HEK293 (cell line): Measurements from ENCODE around the gene RNU2-1.

Experiments
- MYNN ChIP-seq: fragments of 450-650 bp; formaldehyde crosslinking; IDR thresholded peaks from 2 replicates; pipeline ENCODE4 v1.5.1; 2016; ENCODE audit warnings: missing biosample characterization, missing genetic modification characterization, borderline replicate concordance
- PATZ1 ChIP-seq: fragments of 450-650 bp; formaldehyde crosslinking; IDR thresholded peaks from 2 replicates; pipeline ENCODE4 v1.5.1; 2016; ENCODE audit warnings: missing biosample characterization, missing genetic modification characterization
- PRDM10 ChIP-seq: fragments of 450-650 bp; formaldehyde crosslinking; IDR thresholded peaks from 2 replicates; pipeline ENCODE4 v1.5.1; 2016; ENCODE audit warnings: missing biosample characterization, missing genetic modification characterization
- SP2 ChIP-seq: fragments of 450-650 bp; formaldehyde crosslinking; IDR thresholded peaks from 2 replicates; pipeline ENCODE4 v1.5.1; 2016; ENCODE audit warnings: missing biosample characterization, missing genetic modification characterization
- YY1 ChIP-seq: fragments of 450-650 bp; formaldehyde crosslinking; IDR thresholded peaks from 2 replicates; pipeline ENCODE4 v1.5.1; 2018; ENCODE audit warnings: missing biosample characterization, missing genetic modification characterization
- ZNF138 ChIP-seq: fragments of 450-650 bp; formaldehyde crosslinking; IDR thresholded peaks from 2 replicates; pipeline ENCODE4 v1.5.1; 2016; ENCODE audit warnings: missing biosample characterization, missing genetic modification characterization, borderline replicate concordance
- ZNF274 ChIP-seq, 2 experiments: fragments of 200-500 bp in 1 of 2; fragments of 450-650 bp in 1 of 2; sonication (Bioruptor generic) in 1 of 2; formaldehyde crosslinking in 1 of 2; IDR thresholded peaks; 2 replicates each; pipeline versions ENCODE4 v1.5.1 to v1.6.1; 2014 to 2016; ENCODE audit warnings: borderline replicate concordance in 1 of 2, inconsistent platforms in 1 of 2, low read length in 1 of 2, missing biosample characterization in 1 of 2, missing genetic modification characterization in 1 of 2
- ZNF416 ChIP-seq: fragments of 450-650 bp; formaldehyde crosslinking; IDR thresholded peaks from 2 replicates; pipeline ENCODE4 v1.5.1; 2016; ENCODE audit warnings: missing biosample characterization, missing genetic modification characterization
- ZNF660 ChIP-seq: fragments of 450-650 bp; IDR thresholded peaks from 2 replicates; pipeline ENCODE4 v1.5.1; 2018; ENCODE audit warnings: missing biosample characterization, mild to moderate bottlenecking, missing genetic modification characterization
- TF ChIP-seq, protein P1 (sequence below): fragments of 450-650 bp; formaldehyde crosslinking; IDR thresholded peaks from 2 replicates; pipeline ENCODE4 v1.5.1; 2016; ENCODE audit warnings: missing biosample characterization, missing genetic modification characterization
- TF ChIP-seq, protein P2 (sequence below): fragments of 450-650 bp; formaldehyde crosslinking; IDR thresholded peaks from 2 replicates; pipeline ENCODE4 v1.5.1; 2016; ENCODE audit warnings: missing biosample characterization, missing genetic modification characterization
- TF ChIP-seq, protein P3 (sequence below): fragments of 450-650 bp; formaldehyde crosslinking; IDR thresholded peaks from 2 replicates; pipeline ENCODE4 v1.5.1; 2016; ENCODE audit warnings: missing biosample characterization, missing genetic modification characterization

- no peak for TF ChIP-seq ZNF274 (IDR thresholded peaks at IDR 0.05; ENCODE audit: low read length)
- no peak for TF ChIP-seq ZNF274 (tag by site-specific recombination; IDR thresholded peaks at IDR 0.05; ENCODE audit: borderline replicate concordance)
- no peak for TF ChIP-seq ZNF138 (tag by site-specific recombination)
- TF ChIP-seq MYNN (tag by site-specific recombination), result no peak
- TF ChIP-seq, protein P1, sequence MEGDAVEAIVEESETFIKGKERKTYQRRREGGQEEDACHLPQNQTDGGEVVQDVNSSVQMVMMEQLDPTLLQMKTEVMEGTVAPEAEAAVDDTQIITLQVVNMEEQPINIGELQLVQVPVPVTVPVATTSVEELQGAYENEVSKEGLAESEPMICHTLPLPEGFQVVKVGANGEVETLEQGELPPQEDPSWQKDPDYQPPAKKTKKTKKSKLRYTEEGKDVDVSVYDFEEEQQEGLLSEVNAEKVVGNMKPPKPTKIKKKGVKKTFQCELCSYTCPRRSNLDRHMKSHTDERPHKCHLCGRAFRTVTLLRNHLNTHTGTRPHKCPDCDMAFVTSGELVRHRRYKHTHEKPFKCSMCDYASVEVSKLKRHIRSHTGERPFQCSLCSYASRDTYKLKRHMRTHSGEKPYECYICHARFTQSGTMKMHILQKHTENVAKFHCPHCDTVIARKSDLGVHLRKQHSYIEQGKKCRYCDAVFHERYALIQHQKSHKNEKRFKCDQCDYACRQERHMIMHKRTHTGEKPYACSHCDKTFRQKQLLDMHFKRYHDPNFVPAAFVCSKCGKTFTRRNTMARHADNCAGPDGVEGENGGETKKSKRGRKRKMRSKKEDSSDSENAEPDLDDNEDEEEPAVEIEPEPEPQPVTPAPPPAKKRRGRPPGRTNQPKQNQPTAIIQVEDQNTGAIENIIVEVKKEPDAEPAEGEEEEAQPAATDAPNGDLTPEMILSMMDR (tag by site-specific recombination), result no peak
- no peak for TF ChIP-seq ZNF660 (tag by site-specific recombination)
- no peak for TF ChIP-seq YY1 (tag by site-specific recombination)
- no peak for TF ChIP-seq SP2
- TF ChIP-seq, protein P2, sequence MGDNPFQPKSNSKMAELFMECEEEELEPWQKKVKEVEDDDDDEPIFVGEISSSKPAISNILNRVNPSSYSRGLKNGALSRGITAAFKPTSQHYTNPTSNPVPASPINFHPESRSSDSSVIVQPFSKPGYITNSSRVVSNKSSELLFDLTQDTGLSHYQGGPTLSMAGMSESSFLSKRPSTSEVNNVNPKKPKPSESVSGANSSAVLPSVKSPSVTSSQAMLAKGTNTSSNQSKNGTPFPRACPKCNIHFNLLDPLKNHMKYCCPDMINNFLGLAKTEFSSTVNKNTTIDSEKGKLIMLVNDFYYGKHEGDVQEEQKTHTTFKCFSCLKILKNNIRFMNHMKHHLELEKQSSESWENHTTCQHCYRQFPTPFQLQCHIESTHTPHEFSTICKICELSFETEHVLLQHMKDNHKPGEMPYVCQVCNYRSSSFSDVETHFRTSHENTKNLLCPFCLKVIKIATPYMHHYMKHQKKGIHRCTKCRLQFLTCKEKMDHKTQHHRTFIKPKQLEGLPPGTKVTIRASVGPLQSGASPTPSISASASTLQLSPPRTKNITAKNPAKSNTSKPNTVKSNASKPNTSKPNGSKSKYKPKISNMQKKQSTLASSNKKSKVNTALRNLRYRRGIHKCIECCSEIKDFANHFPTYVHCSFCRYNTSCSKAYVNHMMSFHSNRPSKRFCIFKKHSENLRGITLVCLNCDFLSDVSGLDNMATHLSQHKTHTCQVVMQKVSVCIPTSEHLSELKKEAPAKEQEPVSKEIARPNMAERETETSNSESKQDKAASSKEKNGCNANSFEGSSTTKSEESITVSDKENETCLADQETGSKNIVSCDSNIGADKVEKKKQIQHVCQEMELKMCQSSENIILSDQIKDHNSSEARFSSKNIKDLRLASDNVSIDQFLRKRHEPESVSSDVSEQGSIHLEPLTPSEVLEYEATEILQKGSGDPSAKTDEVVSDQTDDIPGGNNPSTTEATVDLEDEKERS (tag by site-specific recombination), result no peak
- TF ChIP-seq, protein P3, sequence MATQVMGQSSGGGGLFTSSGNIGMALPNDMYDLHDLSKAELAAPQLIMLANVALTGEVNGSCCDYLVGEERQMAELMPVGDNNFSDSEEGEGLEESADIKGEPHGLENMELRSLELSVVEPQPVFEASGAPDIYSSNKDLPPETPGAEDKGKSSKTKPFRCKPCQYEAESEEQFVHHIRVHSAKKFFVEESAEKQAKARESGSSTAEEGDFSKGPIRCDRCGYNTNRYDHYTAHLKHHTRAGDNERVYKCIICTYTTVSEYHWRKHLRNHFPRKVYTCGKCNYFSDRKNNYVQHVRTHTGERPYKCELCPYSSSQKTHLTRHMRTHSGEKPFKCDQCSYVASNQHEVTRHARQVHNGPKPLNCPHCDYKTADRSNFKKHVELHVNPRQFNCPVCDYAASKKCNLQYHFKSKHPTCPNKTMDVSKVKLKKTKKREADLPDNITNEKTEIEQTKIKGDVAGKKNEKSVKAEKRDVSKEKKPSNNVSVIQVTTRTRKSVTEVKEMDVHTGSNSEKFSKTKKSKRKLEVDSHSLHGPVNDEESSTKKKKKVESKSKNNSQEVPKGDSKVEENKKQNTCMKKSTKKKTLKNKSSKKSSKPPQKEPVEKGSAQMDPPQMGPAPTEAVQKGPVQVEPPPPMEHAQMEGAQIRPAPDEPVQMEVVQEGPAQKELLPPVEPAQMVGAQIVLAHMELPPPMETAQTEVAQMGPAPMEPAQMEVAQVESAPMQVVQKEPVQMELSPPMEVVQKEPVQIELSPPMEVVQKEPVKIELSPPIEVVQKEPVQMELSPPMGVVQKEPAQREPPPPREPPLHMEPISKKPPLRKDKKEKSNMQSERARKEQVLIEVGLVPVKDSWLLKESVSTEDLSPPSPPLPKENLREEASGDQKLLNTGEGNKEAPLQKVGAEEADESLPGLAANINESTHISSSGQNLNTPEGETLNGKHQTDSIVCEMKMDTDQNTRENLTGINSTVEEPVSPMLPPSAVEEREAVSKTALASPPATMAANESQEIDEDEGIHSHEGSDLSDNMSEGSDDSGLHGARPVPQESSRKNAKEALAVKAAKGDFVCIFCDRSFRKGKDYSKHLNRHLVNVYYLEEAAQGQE (tag by site-specific recombination), result no peak
- no peak for TF ChIP-seq PRDM10 (tag by site-specific recombination)
- no peak for TF ChIP-seq PATZ1
- TF ChIP-seq ZNF416 (tag by site-specific recombination), result no peak
Measured at GRCh38 chr17:43226393-43226792, 7.4 kb downstream of the RNU2-1 start.
